Measurements from ENCODE around the gene IQCH.
"Not testable (repeated sequence)": the region's sequence is repeated elsewhere in the genome, so short reads cannot be mapped to it uniquely, and the experiment has no call there.

IQCH gene

DNA sequence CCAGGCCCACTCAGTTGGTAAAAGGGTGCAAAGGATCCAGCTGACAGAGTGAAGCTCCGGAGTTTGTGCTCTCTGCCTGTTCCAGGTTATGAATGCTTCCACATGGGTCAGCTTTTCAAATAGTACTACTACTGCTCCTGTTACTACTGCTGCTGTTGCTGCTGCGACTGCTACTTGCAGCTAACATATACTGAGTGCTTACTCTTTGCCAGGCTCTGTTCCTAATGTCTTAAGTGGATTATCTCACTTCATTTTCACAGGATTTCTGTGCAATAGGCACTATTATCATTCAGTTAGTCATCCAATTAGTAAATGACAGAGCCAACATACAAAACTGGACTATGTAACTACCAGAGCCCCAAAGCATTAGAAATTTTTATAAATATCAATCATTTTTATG is 106.5 kb downstream of the IQCH start:
- no peak for DNase-seq

DNA sequence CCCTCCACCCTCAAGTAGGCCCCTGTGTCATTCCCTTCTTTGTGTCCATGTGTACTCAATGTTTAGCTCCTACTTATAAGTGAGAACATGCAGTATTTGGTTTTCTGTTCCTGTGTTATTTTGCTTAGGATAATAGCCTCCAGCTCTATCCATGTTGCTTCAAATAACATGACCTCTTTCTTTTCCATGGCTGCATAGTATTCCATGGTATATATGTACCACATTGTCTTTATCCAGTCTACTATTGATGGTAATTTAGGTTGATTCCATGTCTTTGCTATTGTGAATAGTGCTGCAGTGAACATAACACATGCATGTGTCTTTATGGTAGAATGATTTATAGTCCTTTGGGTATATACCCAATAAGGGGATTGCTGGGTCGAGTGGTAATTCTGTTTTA is 109.1 kb downstream of the IQCH start:
- not testable (repeated sequence) for DNase-seq

DNA sequence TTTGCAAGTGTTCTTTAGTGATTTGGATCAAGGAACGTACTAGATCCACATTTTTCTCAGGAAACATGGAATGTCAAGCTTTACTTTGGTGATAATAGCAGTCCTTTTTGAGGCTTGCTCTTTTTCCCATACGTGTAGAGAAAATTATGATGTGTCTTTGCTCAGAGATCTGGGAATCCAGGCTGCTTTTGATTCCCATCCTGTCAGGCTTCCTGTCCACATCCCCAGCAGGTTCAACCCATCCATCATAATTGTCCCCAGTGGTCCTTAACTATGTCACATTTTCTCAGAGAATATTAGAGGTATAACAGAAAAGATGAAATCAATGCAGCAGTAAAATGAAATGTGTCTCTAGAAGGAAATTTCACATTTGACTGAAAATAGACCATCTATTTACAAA is 111.4 kb downstream of the IQCH start:
- DNase-seq = no peak

DNA sequence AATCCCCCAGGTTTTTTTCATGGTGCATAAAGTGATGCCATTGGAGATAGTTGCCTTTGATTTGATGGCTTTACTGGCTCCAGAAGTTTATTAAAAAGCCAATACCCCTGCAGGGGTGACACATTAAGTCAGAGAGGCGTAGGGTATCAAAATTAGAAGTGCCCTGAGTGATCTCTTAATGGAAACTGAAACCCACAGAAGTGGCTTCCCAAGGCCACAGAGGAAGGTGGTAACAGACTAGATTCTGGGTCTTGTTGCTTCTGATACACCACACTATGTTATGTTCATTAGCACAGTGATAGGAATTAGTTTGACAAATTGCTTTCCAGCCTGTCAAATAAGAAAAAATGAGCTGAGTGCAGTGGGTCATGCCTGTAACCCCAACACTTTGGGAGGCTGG is 112.3 kb downstream of the IQCH start:
- DNase-seq = no peak

DNA sequence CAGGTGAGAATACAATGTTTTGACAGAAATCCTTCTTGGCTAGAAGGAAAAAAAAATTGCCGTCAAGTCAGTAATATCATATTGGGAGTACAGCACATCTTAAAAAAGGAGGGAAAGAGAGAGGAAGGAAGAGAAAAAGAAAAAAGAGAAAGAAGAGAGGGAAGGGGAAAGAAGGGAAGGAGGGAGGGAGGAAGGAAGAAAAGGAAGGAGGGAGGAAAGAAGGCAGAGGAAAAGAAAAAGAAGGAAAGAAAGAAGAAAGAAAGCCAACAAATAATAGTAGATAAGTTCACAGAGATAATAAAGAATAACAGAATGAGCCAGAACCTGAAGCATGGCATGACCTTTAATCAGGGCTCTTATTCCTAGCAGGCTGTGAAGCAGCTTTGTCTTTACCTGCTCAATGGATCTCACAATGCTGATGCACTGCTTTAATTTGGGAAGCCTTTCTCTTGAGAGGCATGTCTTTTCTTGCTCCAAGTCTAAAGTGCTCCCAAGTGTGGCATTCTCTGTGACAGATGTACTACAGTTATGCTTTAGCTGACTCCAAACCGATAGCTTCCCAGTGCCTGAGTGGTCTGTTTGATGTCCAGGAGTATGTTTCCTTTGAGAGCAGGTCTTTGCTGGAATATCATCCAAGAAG is 114.9 kb downstream of the IQCH start:
- no peak for DNase-seq

DNA sequence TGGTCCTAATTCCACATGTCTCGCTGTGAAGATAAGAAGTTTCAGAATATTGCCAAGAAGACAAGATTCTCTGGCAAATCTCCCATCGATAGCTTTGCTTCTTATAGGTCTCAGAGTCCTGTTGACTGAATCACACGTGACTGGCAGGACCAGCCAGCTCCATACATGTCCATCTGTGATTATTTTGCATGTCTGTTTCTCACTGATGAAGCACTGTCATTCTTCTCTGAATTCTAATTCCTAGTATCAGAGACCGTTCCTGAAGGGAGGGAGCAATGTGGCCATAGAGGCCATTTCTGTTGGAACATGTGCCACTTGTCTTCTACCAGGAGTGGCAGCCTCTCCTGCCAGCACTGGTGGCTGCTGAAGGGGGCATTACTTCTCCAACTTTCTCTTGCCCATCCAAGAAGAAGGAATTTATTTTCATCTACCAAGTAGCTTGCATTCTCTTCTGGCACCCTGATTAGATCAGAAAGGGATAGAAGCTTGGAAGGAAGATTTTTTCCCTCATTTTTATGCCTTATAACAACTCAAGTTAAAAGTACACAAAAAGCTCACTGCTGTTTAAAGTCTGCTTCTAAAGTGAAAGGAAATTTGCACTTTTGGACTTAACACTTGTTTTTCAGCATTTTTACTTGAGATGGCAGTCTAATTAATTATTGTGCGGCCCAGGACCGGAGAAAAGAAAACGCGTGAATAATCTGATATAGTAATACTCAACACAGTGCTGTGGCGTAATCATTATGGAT is 115.8 kb downstream of the IQCH start:
- DNase-seq = no peak

DNA sequence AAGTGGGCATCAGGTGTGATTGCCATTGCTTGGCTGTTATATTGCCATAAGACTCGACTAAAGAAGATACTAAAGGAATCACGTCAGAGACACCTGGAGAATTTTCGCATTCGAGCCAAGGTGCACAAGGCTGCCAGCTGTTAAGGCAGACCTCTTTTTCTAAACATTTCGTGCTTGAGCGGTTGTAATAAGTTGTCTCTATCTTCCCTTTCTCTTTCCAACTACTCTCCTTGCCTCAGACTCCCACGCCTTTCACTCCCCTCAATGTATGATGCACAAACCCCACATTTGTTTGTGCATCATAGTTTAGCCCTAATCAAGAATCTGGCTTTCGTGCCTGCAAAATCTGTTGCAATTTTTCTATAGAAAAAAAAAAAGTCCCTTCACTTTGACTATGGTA is 118.0 kb downstream of the IQCH start:
- no peak for DNase-seq

DNA sequence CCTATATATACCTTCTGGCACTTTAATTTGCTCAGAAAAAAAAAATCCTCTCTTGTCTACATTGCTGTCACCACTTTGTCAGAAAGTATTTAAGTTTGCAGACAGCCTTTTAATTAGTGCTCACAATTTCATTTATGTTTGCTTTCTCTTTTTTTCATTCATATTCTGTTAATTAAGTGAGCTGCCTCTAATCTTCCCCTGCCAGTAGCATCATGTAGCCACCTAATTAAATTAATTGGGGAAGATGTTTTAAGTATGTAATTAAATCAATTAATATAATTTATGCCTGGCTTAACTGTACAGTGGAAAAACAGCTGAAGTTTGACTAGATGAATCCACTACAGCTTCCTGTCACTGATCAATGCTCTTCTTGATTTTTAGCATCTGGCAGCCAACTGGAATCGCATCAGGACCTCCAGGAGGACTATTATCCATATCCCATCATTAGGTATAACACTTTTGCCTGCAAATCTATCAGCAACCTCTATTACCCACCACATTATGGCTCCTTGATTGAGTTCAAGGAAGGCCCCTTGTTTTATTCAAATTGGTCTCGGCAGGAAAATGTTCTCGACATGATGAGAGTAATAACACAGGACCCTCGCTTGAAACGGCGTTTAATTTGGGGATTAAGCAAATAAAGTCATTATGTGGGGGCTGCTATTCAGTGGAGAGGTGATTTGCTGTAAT is 118.5 kb downstream of the IQCH start:
- peak; percentile 69 for DNase-seq

DNA sequence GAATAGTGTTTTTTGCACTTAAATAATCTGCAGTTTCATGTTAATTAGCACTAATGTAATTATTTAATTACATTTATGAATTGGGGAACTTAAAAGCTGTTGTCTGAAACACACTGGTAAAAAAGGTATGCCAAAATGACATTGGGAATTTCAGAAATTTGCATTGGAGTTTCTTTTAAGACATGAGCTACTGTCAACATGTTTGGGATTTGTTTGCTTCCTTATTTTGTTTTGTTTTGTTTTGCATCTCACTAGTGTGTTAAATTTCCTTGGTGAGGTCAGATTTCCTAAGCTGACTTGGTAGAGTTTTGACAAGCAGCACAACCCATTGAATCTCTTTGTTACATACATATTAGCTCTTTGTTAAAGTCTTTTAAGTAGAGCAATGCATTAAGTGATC is 119.4 kb downstream of the IQCH start:
- DNase-seq = no peak

DNA sequence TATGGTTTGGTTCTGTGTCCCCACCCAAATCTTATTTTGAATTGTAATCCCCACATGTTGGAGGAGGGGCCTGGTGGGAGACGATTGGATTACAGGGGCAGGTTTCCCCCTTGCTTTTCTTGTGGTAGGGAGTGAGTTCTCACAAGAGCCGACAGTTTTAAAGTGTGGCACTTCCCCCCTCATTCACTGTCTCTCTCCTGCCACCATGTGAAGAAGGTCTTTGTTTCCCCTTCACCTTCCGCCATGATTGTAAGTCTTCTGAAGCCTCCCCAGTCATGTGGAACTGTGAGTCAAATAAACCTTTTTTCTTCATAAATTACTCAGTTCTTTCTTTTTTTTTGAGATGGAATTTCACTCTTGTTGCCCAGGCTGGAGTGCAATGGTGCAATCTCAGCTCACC is 124.9 kb downstream of the IQCH start:
- DNase-seq = no peak

DNA sequence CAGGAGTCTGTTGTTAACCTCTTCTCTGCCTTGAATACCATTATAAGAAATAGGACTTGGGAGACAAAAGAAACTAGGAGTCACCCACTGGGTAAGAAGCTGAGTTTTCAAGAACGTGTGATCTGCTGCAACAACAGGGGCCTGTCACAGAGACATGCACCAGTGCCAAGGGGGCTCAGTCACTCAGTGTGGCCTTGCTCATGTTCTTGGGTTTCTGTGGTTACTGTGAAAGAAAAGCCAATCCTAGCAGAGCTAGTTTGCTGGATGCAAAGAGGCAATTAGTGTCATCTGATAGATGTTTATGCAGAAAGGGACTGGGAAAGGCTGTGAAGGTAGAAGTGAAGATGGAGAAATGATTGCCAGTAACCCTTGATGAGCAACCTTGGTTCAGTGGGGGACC is 126.3 kb downstream of the IQCH start:
- DNase-seq = no peak

DNA sequence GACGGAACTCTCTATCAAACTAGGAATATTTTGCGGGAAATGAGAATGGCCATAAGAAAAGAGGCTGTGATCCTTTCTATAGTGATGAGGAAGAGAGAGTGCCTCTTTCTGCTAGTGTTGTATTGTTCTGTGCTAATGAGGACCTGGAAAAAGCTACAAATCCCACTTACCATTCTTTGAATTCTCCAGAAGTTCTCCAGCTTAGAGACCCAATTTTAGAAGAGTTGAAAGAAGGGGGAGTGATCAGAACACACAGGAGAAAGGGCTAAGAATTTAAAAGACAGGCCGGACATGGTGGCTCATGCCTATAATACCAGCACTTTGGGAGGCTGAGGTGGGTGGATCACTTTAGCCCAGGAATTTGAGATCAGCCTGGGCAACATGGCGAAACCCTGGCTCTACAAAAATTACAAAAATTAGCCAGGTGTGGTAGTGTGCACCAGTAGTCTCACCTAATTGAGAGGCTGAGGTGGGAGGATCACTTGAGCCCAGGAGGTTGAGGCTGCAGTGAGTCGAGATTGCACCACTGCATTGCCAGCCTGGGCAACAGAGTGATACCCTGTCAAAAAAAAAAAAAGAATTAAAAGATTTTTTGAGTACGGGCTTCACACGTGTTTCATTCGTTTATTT is 126.9 kb downstream of the IQCH start:
- DNase-seq = no peak

DNA sequence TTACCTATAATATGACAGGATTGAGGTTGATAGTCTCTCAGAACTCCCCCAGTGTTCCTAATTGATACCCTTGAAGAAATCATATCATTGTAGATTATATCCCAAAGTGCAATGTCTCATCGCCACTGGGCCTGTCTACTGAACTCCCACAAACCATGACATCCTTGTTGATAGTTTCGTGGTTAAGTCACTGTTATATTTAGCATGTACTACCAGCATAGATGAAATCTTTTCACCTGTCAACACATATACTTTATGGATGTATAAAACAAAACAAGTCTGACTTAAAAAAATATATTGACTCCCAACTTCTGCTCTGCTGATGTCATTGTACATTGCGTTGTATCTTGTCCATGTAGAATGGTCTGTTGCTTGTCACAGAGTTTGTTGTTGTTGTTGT is 128.1 kb downstream of the IQCH start:
- DNase-seq = no peak

DNA sequence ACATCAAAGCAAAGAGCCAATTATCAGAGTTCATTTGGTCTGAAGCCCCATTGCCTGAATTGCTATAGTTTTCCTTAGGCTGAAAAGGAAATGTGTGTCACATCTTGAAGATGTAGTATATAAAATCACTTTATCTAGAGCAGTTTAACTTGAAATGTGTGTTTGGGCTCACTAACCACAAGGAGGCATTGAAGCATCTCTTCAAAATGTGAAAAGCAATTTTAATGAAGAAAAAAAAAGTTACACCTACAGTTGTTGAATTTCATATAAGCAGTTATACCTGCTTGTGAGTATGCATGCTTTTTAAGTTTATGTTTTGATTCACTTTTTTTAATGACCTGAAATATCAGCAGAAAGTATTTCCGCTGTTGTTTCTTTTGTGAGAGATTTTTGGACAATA is 129.3 kb downstream of the IQCH start:
- peak; percentile 17 for DNase-seq

DNA sequence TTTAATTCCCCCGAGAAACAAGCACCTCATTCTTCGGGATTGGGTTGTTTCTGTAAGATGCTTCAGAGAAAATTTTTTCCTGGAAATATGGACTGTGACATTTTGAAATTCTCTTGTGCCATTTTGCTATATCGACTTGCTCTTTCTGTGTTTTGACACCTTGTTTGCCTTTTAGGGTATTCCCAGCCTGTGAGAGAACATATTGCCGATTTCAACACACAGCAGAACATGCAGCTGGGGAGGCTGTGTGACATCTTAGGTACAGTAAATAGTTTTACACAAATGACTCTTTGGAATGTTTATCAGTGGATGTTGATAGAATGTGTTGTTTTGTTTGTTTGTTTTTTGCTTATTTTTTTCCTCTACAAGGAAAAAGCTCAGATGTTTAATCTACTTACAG is 130.2 kb downstream of the IQCH start:
- DNase-seq = no peak

DNA sequence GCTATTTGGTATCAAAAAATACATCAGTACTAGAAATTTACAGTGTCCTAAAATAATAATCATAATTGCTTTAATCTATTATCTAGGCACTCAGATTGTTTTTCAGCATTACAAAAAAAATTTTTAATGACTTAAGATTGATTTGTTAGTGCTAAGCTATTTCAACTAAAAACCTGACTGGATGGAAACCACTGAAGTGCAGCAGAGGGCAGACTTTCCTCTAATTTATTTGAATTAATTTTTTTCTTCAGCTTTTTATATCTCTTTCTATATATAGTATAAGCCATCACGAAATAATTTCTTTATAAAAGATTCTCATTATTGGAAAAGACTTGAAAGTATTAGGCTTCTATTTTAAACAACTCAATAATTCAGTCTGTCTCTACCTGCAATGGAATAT is 131.4 kb downstream of the IQCH start:
- no peak for DNase-seq

DNA sequence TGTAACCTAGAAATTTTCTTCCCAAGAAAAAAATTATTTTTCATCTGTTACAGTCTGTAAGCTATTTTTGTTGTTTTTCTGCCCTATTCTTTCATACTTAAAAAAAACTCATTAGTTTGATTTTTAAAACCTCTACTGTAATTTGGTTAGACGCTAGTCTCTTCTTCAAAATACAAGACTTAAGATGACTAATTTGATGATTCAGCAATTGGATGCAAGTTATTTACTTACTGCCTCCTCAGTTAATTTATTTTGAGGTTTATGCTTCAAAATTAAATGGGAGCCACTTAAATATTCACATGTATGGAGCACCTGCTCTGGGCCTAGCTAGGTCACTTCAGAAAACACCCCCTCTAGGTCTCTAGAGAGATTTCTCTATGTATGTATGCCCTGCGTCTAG is 132.4 kb downstream of the IQCH start:
- no peak for DNase-seq

DNA sequence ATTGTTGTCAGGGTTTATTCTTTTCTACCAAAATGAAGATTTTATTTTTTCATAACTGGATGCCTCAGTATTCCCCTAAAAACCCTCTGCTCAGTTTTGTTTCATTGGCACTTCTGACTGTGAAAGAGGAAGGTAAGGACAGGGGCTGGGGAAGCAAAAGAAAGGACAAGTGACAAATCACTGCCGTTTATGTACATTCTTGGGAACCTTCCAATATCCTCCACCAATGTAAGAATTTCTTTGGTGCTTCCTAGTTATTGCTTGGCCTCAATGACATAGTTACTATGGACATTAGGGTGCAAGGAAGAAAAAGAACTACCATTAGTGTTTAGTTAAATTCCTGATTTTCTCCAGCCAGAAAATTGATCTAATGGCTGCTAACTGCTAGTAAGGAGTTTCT is 135.4 kb downstream of the IQCH start:
- no peak for DNase-seq

DNA sequence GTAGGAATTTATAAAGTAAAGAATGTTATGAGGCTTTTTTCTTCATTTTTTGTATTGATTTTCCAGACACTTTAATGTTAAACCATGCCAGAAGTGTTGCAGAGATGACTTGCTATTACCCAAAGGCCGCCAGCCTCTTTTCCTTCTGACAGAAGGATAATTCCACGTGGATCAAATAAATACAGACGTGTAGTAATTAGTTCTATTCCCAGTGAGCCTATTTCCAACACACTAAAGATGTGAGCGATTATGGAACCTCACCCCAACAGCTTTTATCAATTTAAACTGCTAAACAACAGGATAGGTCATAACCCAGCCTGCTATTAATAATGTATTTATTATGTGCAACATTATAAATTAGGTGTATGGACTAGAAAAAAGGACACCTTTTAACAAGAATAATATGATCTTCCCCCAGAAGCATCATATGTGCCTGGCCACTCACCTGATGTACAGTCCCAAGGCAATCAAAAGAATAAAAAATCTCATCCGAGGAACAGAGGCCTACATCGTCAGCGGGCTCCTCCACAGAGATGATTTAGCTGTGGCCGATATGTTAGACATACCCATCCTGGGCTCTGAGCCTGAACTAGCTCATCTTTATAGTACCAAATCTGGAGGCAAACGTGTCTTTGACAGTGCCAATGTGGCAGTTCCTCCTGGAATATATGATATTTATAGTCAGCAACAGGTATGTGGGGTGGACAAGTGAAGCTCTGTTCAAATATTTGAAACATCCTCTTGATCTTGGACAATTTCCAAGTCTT is 140.5 kb downstream of the IQCH start:
- DNase-seq = no peak

DNA sequence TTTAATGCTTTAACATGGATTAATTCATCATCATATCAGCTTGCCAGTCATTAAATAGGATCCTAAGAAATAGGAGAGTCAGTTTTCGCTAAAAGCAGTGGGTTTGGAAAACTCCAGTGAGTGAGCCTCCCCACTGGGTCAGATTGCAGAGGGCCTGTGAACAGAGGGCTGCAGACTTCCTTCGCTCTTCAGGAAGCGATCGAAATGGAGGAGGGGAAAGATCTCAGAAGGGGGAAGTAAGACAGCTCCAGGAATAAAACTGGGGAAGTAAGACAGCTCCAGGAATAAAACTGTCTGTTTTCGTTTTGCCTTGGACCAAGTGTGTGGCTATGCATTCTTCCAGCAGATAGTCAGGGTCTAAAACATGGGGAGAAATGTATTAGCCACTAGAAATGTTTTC is 141.5 kb downstream of the IQCH start:
- DNase-seq = no peak

DNA sequence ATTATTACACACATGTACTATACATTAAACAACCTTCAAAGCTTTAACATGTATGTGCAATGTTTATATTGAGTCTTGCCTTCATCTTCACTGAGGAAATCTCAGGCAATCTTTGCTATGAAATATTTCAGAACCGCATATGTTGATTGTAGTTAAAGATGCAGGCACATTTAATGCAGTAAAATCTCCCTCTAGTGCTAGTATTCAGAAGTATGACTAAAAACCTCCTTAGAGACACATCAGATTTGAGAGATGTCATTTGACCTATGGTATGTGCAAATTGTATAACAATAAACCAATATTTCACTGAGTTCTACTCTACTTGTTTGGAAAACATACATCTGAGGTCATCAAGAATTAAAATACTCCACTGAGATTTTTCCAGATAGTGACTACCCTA is 142.6 kb downstream of the IQCH start:
- DNase-seq = no peak

DNA sequence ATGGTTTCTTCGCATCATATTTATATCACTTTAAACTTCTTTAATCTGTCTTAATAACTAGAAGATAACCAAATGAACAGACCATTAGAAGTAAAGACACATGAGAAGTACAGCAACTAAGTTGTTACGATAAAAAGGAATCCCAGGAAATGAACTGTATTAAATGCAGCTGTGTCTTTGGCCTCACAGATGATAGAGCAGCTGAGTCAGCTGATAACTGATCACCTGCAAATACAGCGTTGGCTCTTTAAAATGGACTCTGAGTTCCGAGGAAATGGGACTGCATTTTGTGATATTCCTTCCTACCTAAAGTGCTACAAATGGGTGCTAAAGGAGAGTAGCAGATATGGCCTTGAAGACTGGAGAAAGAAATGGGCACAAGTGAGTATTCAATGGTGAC is 145.3 kb downstream of the IQCH start:
- no peak for DNase-seq

DNA sequence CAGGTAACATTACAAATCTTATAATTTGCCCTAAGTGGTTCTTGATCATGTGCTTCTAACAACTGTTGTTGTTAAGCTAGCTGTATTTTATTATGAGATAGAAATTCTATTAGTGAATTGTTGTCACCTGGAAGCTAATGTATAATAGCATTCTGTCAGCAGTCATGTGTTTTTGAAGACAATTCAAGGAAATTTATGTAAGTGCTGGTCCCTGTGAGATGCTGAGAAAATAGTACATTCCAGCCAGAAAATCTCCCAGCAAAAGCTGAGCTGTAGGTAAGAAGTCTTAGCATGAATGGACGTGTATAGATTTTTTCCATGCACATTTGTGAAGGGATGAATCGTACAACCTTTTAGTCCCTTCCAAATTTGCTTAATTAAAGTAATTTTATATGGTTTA is 146.3 kb downstream of the IQCH start:
- no peak for DNase-seq

Measured in NCI-H1105 treated with DMSO at 0.1 percent for 48 hours (cell line).